GM19238 (cell line): ENCODE measurements around the gene EMP2.
"Not testable (repeated sequence)": the region's sequence is repeated elsewhere in the genome, so short reads cannot be mapped to it uniquely, and the experiment has no call there.

Experiments
- DNase-seq: peaks from one replicate; pipeline ENCODE4 v3.0.0; 2011; ENCODE audit warnings: low spot score; ENCODE audit not compliant: insufficient read length

Gene EMP2

GRCh38 chr16:10578474-10579316 lies 1.7 kb downstream of the EMP2 start:
- DNase-seq, result no peak

- no peak for DNase-seq
Observed at GRCh38 chr16:10577305-10578202, 2.8 kb downstream of the EMP2 start.

- no peak for DNase-seq
Observed at GRCh38 chr16:10576390-10577304, 3.8 kb downstream of the EMP2 start.

- DNase-seq, result no peak
Observed at GRCh38 chr16:10575506-10576130, 4.8 kb downstream of the EMP2 start.

- DNase-seq, result no peak
Observed at GRCh38 chr16:10572611-10573010, 7.8 kb downstream of the EMP2 start.

GRCh38 chr16:10571354-10571753 lies 9.0 kb downstream of the EMP2 start:
- no peak for DNase-seq

- DNase-seq, result no peak
Observed at GRCh38 chr16:10569621-10570020, 10.8 kb downstream of the EMP2 start.

- DNase-seq, result no peak
Observed at GRCh38 chr16:10566613-10567012, 13.8 kb downstream of the EMP2 start.

- no peak for DNase-seq
Observed at GRCh38 chr16:10565167-10565566, 15.2 kb downstream of the EMP2 start.

GRCh38 chr16:10564591-10564990 lies 15.8 kb downstream of the EMP2 start:
- no peak for DNase-seq

GRCh38 chr16:10562361-10562899 lies 18.0 kb downstream of the EMP2 start:
- no peak for DNase-seq

GRCh38 chr16:10561425-10561824 lies 19.0 kb downstream of the EMP2 start:
- DNase-seq, result no peak

- no peak for DNase-seq
Observed at GRCh38 chr16:10561001-10561400, 19.4 kb downstream of the EMP2 start.

GRCh38 chr16:10559792-10560191 lies 20.6 kb downstream of the EMP2 start:
- DNase-seq, result not testable (repeated sequence)

GRCh38 chr16:10558746-10559641 lies 21.4 kb downstream of the EMP2 start:
- no peak for DNase-seq

- DNase-seq, result no peak
Observed at GRCh38 chr16:10558305-10558704, 22.1 kb downstream of the EMP2 start.

GRCh38 chr16:10557750-10558149 lies 22.6 kb downstream of the EMP2 start:
- no peak for DNase-seq

GRCh38 chr16:10556236-10556635 lies 24.2 kb downstream of the EMP2 start:
- DNase-seq, result no peak

GRCh38 chr16:10554569-10554968 lies 25.8 kb downstream of the EMP2 start:
- no peak for DNase-seq
